GM15510 (cell line): ENCODE results near the gene IRX5.

Source experiments
- POLR2A ChIP-seq: IDR thresholded peaks from 3 replicates; pipeline ENCODE4 v1.6.1; 2011; ENCODE audit warnings: borderline replicate concordance; ENCODE audit not compliant: insufficient read length; ENCODE audit errors: extremely low read depth

The IRX5 gene

GRCh38 chr16:54935266-54935968, 4.8 kb downstream of the IRX5 start:
- TF ChIP-seq POLR2A: no peak

DNA sequence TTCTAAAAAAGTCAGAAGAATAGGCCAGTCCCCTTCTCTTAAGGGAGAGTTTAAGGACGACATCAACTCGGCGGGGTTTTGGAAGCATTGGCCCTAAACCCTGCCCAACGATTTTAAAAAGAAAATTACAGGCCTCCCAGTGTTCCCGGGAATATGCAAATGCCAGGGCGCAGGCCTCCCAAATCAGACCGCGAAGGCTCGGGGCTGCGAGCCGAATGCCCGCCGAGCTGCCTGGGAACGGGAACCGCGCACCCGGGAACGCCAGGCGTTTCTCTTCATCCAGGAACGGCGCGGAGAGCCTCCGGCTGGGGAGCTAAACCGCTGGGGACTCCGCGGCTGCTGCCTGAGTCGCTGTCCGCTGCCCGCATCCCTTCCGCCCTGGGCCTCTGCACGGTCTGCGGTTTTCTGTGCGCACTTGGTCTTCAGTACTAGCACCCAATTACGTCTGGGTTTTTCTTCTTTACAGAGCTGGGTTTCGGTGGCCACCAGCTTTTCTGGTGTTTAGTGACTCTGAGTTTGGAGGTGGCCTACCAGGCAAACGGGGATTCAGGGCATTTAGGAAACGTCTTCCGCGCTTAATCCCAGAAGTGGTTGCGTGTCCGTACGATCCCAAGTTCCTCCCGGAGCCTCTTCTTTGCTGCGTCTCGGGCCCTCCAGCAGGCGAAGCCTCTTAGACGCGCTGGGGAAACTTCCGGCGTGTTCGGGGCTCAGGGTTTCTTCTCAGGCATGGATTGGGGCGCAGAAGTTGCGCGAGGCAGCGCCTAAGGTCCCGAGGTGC, 5.7 kb downstream of the IRX5 start:
- TF ChIP-seq POLR2A: no peak

DNA sequence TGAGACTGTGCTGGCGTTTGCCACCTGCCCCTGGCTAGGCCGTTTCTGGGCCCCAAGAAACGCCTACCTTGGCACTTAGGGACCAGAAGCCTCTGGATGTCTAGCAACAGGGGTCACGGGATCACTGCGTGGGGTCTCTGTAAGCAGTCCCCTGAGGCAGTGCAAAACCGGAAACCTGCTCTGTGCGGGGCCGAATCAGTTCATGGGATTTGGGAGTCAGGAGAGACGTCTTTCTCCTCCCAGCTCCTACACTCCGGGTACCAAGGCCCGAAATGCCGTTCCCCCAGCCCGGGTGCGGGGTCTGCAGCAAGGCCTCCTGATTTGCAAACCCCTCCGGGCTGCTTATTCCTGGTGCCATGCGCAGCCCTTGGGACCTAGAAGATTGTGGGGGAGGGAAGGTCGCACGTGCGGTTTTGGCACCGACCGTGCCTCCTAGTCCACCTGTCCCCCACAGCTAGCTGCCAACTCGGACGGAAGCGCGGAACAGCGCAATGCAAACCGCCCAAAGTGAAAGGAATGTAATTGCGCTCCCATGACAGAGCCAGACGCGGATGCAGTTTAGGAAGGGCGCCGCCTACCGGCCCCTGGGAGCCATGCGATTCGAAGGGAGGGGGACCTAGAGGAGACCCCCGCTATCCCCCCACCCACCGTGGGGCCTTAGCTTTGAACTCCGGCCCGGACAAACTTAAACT, 6.5 kb downstream of the IRX5 start:
- no peak for TF ChIP-seq POLR2A

DNA sequence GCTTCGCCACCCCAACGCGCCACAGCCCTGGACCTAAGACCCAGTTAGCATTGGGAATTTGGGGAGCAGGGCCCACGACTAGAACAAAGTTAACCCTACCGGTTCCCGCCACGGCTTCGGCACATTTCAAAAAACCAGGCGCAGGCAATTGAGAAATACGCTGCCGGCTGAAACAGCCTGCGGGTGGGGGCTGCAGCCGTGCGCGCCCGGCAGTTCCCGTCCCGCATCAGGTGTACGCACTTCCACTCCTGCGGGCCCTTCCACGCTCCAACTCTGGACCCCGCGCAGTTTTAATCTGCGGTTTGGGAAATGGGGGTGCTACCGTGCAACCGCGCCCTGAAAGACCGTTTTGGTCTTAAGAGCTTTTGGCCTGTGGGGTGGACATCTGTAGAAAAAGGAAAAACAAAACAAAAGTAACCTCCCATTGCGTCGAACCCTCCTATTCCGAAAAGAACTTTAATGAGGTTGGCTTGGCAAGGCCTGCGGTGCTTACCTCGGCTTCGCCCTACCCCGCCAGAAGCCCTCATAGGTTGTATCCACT, 7.1 kb downstream of the IRX5 start:
- no peak for TF ChIP-seq POLR2A

DNA sequence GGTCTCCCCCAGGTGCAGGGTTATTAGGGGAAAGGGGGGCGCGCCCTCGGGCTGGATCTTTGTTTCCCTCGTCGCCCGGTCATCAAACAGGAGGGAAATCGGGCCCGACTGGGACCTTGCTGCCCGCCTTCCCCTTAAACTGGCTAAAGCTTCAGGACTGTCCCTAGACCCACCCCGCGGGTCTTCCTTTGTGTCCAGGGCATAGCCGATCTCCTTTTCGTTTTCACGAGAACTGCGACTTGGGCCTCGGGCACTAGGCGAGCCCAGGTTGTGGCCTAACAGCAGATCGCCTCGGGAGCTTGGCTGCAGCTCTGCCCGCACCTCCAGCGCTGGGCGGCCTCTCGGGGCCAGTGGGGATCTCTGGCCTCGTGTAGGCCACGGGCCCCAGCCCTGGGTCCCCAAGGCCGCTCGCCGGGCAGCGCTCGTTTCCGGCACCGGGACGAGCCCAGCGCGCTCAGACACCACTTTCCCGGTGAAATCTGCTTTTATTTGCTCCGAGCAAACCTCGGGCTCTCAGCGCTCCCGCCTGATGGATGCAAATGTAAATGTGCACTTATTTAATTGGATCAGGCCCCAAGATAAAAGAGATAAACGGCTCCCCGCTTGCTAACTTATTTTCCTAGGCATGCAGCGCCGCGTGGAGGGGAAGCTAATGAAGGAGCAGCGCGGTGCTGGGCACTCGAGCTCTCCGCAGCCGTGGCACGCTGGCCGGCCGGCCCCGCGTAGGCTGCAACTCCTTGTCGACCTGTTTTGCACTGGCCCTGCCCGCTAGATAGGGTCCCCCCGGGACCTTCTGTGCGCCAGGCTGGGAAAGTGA, 7.8 kb downstream of the IRX5 start:
- TF ChIP-seq POLR2A: no peak

DNA sequence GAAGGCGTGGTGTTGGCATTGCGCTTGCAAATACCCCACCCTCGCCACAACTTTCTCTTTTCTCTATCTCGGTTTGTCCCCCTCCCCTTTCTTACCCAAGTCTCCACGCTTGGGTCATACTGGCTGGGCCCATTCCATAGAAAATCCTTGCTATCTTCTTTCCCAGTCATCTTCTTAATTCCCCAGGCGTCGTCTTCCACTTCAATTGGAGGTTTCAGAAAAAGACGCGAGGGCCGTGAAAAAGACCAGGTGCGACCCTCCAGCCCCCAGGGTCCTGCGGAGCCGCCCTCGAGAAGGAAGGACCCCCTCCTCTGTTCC, 8.3 kb downstream of the IRX5 start:
- TF ChIP-seq POLR2A: no peak

GRCh38 chr16:54939510-54940278, 9.0 kb downstream of the IRX5 start:
- no peak for TF ChIP-seq POLR2A

DNA sequence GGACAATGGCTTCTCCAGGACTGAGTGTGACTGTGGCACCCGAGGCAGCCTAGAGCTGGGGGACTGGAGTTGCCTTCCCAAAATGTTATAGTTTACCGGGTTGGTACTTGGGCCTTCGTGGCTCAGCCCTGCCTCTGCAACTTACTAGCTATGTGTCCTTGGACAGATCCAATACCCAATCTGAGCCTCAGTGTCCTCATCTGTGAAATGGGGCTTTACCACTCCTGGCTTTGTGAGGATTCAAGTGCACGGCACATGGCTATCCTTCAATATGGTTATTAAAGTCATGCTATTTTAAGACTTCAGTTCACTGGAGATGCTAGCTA, 9.6 kb downstream of the IRX5 start:
- TF ChIP-seq POLR2A: no peak

- TF ChIP-seq POLR2A: no peak
Observed at GRCh38 chr16:54942353-54942943, 11.8 kb downstream of the IRX5 start.

- TF ChIP-seq POLR2A: no peak
Observed at GRCh38 chr16:54944002-54944401, 13.3 kb downstream of the IRX5 start.

- TF ChIP-seq POLR2A: no peak
Observed at GRCh38 chr16:54945063-54945462, 14.4 kb downstream of the IRX5 start.

DNA sequence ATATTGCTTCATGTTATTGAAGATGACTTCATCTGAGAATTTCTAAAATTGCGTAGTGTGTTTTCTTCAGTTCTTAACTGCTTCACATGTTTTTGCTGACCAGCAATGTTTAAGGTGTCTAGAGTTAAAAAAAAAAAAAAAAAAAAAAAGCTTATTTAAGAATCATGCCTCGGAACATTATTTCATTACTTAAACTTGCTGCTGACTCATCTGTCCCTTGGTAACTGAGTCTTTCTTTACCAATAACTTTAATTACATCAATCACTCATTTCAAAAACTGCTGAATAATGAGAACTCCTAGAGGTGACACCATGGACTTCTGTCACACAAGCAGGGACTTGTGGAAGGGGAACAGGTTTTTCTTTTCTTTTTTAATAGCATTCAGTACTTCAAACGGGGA, 16.2 kb downstream of the IRX5 start:
- TF ChIP-seq POLR2A: no peak

- TF ChIP-seq POLR2A: no peak
Observed at GRCh38 chr16:54947616-54948015, 17.0 kb downstream of the IRX5 start.

DNA sequence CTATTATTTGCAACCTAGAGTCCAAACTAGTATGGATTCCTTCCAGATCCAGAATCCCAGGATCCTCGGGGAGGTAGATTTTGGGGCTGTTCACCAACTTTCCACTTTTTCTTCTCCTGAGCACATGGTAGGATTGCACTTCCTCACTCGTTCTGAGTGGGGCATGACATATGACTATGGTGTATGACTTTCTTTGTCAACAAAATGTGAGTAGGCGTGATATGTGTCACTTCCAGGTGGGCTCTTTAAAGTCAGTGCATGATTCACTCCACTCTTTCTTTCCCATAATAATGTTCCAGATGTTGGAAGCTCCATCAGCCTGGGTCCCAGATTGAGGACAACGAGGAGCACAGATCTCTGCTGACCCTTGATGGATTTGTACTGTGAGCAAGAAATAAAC, 21.5 kb downstream of the IRX5 start:
- no peak for TF ChIP-seq POLR2A
